ENCODE data around the gene TDRD15. TPM values are rescaled to one million over a fixed set of nuclear protein-coding genes. Genes with fewer than 3 reads are reported as not detected.
A peak's percentile ranks its signal among the peaks of the same experiment; 100 is the strongest.
"Not testable (repeated sequence)": the region's sequence is repeated elsewhere in the genome, so short reads cannot be mapped to it uniquely, and the experiment has no call there.

The TDRD15 gene
- polyA plus RNA-seq, 4 donors: 0.03 to 0.04 TPM; not detected in 2

DNA sequence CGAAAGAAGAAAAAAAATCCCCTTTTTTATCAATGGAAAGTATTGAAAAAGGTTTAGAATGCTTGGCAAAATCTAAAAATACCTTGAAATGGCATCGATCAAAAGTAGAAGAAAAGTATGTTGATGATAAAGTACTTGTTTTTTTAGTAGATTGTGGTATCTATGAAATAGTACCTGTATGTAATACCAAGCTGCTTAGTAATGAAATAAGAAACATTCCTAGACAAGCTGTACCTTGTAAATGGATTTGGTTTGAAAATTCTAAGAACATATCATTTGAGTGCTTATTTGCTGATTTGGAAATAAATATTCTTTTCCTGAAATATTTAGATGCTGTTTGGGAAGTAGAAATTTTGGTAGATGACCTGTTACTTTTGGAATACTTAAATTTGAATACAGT is 18.4 kb downstream of the TDRD15 start:
- no peak for DNase-seq (ENCODE audit: low read depth in 4 of 4, low spot score in 2 of 4)

DNA sequence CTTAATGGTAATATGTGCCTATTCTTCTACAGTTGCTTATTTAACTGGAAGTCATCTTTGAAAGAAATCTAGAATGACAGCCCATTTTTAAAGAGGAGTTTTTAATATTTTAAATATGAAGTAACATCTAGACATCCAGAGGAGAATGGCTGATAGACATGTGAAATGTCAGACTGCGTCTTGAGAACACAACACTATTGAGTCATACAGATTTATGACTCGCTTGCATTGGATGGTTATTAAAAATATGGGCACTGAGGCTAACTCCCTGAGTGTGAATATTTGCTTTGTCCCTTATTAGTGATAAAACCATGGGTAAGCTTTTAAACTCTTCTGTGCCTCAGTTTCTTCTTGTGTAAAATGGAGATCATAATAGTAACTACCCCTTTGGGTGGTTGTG is 22.9 kb downstream of the TDRD15 start:
- no peak for DNase-seq (ENCODE audit: low read depth in 4 of 4, low spot score in 2 of 4)

DNA sequence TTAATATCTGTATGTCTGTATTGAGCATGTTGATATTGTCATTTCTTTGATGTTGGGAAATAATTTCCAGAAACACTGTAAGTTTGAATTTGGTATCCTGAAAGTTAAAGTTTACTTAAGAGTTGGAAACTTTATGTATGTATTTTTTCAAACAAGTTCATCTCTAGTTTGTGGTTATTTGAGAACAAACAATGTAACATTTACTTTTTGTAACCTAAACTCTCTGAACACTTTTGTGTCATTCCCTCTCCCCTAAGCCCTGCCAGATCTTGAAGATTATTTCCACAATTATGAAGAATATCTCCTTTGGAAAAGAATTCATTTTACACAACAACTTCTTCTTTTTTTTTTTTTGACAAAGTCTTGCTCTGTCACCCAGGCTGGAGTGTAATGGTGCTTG is 24.9 kb downstream of the TDRD15 start:
- DNase-seq (ENCODE audit: low read depth in 4 of 4, low spot score in 2 of 4): no peak

GRCh38 chr2:21151234-21151633 is 27.5 kb downstream of the TDRD15 start:
- not testable (repeated sequence) for DNase-seq (ENCODE audit: low read depth in 4 of 4, low spot score in 2 of 4)

DNA sequence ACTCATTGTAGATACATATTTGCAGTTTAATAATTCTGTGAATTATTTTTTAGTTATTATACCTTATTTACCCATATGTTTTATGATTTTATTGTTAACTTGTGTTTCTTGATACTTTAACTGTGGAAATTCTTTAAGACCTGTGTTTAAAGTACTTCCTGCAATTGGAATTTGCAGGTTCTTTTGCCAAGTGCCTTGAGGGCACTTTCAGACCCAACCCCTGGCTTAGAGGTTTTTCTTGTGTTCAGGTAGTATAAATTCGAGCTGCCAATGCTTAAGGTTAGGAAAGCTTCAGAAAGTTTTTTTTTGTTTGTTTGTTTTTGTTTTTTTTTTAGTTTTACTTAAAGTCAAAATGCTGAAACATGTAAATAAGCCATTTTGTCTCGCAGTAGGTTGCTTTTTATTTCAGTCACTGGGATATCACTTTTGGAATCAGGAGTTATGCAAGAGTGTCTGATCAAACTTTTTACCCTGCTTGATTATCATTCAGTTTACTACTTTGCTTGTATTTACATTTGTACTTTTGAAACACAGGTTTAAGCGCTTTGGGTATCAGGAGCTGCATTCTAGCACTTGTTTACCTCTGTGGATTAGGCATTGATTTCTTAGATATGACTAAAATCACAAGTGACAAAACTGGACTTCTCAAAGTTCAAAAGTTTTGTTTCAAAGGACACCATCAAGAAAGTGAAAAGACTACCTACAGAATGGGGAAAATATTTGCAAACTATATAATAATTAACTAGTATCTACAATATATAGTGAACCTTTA is 31.8 kb downstream of the TDRD15 start:
- DNase-seq (ENCODE audit: low read depth in 4 of 4, low spot score in 2 of 4): no peak

DNA sequence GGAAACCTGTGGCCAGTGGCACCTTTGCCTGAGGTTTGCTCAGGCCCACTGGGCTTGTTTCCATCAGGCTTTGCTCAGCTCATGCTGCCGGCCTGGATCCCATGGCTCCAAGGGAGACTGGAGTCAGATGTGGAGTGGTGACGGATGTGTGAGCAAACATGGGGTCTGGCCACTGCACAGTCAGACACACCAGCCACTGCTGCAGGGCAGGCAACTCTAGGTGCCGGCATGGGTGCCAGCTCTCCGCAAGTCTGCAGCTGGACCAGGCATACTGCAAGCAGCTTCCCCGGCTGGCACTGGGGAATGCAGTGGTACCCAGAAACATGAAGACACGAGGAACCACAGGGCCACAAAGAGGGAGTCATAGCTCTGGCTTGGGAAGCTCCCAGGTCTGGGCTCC is 37.4 kb downstream of the TDRD15 start:
- no peak for DNase-seq (ENCODE audit: low read depth in 4 of 4, low spot score in 2 of 4)

- no peak for DNase-seq (ENCODE audit: low read depth in 4 of 4, low spot score in 2 of 4)
These were observed 38.3 kb downstream of the TDRD15 start for GRCh38 chr2:21161832-21162614.

- no peak for DNase-seq (ENCODE audit: low read depth in 4 of 4, low spot score in 2 of 4)
These were observed 38.8 kb downstream of the TDRD15 start for GRCh38 chr2:21162615-21162878.

DNA sequence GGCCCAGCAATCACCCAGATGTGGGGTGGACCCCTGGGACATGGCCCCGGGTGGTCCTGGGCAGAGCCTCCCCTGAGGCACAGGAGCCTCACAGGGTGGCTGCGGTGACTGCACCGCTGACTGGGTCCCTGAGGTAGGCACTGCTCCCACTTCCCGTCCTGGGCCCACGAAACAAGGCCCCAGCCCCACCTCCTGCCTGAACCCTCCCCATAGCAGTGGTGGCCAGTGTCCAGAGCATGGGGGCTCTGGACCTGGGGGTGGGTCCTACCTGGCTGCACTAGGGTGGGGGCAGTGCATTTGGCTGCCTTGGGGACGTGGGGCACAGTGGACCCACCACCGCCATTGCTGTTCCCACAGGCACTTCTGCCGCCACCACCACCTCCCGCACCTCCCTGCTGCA is 39.4 kb downstream of the TDRD15 start:
- no peak for DNase-seq (ENCODE audit: low read depth in 4 of 4, low spot score in 2 of 4)

DNA sequence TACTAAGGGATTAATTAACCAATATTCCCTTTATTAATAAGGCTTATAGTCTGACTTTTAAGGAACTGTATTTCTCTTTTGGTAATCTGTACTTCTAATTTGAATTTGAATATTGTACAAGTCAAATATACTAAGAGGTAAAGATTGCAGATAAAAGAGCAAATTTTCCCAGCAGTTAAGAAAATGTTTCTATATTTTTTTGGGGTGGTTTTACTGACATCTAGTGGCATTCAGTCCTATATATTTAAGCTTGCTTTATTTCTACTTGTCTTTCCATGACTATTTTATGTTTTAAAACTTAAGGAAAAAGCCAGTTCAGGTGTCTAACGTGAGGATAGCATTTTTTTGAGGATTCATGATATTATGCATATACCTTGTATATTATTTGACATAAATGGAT is 41.6 kb downstream of the TDRD15 start:
- DNase-seq (ENCODE audit: low read depth in 4 of 4, low spot score in 2 of 4): no peak

- peak in 1 of 4 donors; percentile 17 for DNase-seq (ENCODE audit: low read depth in 4 of 4, low spot score in 2 of 4)
These were observed 52.3 kb downstream of the TDRD15 start for GRCh38 chr2:21175895-21176646.

- DNase-seq (ENCODE audit: low read depth in 4 of 4, low spot score in 2 of 4): no peak
These were observed 58.2 kb downstream of the TDRD15 start for GRCh38 chr2:21181957-21182356.

GRCh38 chr2:21183306-21183705 is 59.5 kb downstream of the TDRD15 start:
- no peak for DNase-seq (ENCODE audit: low read depth in 4 of 4, low spot score in 2 of 4)

GRCh38 chr2:21183726-21184125 is 60.0 kb downstream of the TDRD15 start:
- DNase-seq (ENCODE audit: low read depth in 4 of 4, low spot score in 2 of 4): no peak

DNA sequence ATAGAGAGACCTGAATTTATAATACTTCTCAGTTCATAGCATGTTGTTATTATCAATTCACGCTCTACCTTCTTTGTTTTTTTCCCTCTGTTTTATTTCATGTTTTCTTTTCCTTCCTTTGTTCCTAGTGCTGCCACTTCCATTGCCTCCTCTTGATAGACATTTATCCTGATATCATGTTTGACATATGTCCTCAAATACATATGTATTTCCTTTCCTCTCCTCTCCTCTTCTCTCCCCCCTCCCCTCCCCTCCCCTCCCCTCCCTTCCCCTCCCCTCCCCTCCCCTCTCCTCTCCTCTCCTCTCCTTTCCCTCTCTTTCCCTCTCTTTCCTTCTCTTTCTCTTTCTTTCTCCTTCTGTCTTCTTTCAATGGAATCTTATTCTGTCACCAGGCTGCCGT is 67.8 kb downstream of the TDRD15 start:
- no peak for DNase-seq (ENCODE audit: low read depth in 4 of 4, low spot score in 2 of 4)

Other genes with a start within 250 kb of the TDRD15 start
- 10 to 100 TPM in 1 of 4 donors, 1 to 10 TPM in 2, under 1 TPM in 1; 0.64 to 14.2 (median 1.8) TPM for gene APOB, start 79.9 kb upstream of the TDRD15 start, polyA plus RNA-seq (ENCODE audit: insufficient read length in 4 of 4)